Mammary epithelial cell (primary cell): ENCODE data around the gene MYRF.

Experiments
- EZH2 ChIP-seq: IDR thresholded peaks from 2 replicates; pipeline ENCODE4 v1.6.1; 2012; ENCODE audit warnings: low read length, inconsistent platforms, borderline replicate concordance
- TF ChIP-seq, protein P1 (sequence below), 2 donors: IDR thresholded peaks in 1 of 2; conservative IDR thresholded peaks in 1 of 2; 2 replicates each; pipeline ENCODE4 v1.5.1; 2011 to 2012; ENCODE audit warnings: inconsistent platforms in 2 of 2, low read length in 2 of 2, mild to moderate bottlenecking in 2 of 2, control low read depth in 1 of 2, low read depth in 1 of 2; ENCODE audit not compliant: insufficient read depth in 1 of 2; ENCODE audit errors: extremely low read depth in 1 of 2

DNA sequence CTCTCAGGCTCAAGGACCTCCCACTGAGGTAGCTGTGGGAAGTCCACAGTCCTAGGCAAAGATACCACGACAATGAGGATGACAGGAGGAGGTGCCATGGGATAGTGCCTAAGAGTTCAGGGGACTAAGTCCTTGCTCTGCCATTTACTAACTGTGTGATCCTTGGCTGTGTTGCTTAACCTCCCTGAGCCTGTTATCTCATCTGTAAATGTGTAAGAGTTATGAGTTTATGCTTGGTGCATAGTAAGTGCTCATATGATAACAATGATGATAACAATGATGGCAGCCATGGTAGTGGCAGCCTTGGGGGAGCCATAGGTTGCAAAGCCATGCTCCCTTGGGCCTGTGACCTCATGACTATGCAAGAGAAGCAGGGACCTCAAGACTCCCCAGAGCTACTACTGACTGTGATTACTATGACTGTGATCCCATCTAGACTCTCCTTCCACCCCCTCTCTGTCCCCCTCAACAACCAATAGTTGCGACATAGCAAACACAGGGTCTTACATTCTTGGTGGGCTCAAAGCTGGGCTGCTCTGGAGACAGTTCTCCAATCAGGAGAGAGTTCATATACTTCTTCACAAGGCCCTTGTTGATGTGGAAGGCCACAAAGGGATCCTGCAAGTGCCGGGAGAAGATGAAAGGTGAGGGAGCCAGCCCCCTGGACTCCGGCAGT, 60.4 kb downstream of the MYRF start:
- TF ChIP-seq, protein P1, sequence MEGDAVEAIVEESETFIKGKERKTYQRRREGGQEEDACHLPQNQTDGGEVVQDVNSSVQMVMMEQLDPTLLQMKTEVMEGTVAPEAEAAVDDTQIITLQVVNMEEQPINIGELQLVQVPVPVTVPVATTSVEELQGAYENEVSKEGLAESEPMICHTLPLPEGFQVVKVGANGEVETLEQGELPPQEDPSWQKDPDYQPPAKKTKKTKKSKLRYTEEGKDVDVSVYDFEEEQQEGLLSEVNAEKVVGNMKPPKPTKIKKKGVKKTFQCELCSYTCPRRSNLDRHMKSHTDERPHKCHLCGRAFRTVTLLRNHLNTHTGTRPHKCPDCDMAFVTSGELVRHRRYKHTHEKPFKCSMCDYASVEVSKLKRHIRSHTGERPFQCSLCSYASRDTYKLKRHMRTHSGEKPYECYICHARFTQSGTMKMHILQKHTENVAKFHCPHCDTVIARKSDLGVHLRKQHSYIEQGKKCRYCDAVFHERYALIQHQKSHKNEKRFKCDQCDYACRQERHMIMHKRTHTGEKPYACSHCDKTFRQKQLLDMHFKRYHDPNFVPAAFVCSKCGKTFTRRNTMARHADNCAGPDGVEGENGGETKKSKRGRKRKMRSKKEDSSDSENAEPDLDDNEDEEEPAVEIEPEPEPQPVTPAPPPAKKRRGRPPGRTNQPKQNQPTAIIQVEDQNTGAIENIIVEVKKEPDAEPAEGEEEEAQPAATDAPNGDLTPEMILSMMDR (conservative IDR thresholded peaks at IDR 0.05 in 1 of 2, IDR thresholded peaks at IDR 0.05 in 1 of 2; ENCODE audit: extremely low read depth in 1 of 2, insufficient read depth in 1 of 2, low read depth in 1 of 2, low read length in 2 of 2), result no peak
- no peak for TF ChIP-seq EZH2
